Measurements from ENCODE around the gene DPM3. TPM values are rescaled to one million over a fixed set of nuclear protein-coding genes. Genes with fewer than 3 reads are reported as not detected.

Gene DPM3
- total RNA-seq, 2 experiments from 2014 or later, result 17.6 to 20.5 TPM

GRCh38 chr1:155126556-155127104 is 13.7 kb downstream of the DPM3 start:
- DNase-seq, result peak in 9 of 14 experiments; percentile 9 to 74 (median 46)
- H3K9me3 ChIP-seq (ENCODE audit: control insufficient read depth in 1 of 2, insufficient read depth in 1 of 2, low read length in 2 of 2), result no peaks in the 10 kb centered on the region
- peaks cover 38% of the 10 kb centered on the region for H3K4me1 Mint-ChIP-seq (ENCODE audit: low read depth)
- TF ChIP-seq, protein P1, sequence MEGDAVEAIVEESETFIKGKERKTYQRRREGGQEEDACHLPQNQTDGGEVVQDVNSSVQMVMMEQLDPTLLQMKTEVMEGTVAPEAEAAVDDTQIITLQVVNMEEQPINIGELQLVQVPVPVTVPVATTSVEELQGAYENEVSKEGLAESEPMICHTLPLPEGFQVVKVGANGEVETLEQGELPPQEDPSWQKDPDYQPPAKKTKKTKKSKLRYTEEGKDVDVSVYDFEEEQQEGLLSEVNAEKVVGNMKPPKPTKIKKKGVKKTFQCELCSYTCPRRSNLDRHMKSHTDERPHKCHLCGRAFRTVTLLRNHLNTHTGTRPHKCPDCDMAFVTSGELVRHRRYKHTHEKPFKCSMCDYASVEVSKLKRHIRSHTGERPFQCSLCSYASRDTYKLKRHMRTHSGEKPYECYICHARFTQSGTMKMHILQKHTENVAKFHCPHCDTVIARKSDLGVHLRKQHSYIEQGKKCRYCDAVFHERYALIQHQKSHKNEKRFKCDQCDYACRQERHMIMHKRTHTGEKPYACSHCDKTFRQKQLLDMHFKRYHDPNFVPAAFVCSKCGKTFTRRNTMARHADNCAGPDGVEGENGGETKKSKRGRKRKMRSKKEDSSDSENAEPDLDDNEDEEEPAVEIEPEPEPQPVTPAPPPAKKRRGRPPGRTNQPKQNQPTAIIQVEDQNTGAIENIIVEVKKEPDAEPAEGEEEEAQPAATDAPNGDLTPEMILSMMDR (IDR thresholded peaks at IDR 0.05), result no peak
- ChIA-PET CTCF (interaction anchor here (1.2 kb wide), 1 partner anchor 35 kb away, joined by 5 read pairs; no protein-coding TSS in a partner anchor), POLR2A (interaction anchor here (1.1 to 1.9 kb wide), 2 partner anchors 9 to 67 kb away, joined by 3 to 10 read pairs; partner anchors contain the start of gene SLC50A1)
- intact Hi-C loops (cut with DNase I, micrococcal nuclease), result loop anchor here (5.0 kb wide), 2 partner anchors 34 to 41 kb away; no protein-coding TSS in a partner anchor
- peaks cover 7 to 15% of the 10 kb centered on the region in 2 experiments for H3K27me3 ChIP-seq (ENCODE audit: control insufficient read depth in 1 of 2, insufficient read depth in 2 of 2, low read length in 2 of 2)
- H3K36me3 Mint-ChIP-seq (ENCODE audit: low read depth), result peaks cover 10% of the 10 kb centered on the region
- peak; percentile 75 for ATAC-seq (ENCODE audit: poor library complexity)
- peak overlapping the region; percentile 82 for H3K4me3 Mint-ChIP-seq
- no peak overlapping the region for H3K27ac ChIP-seq (ENCODE audit: low read depth in 1 of 2, low read length in 2 of 2)
- H3K4me3 ChIP-seq (ENCODE audit: low read length), result peak overlapping the region; percentile 59
- H3K27me3 Mint-ChIP-seq, result peaks cover 29% of the 10 kb centered on the region
- H3K9me3 Mint-ChIP-seq, result no peaks in the 10 kb centered on the region
- peaks cover 41% of the 10 kb centered on the region for H3K4me1 ChIP-seq (ENCODE audit: insufficient read depth, low read length)
- H3K36me3 ChIP-seq (ENCODE audit: insufficient read depth, low read length), result no peaks in the 10 kb centered on the region
- H3K27ac Mint-ChIP-seq, result peak overlapping the region; percentile 46

DNA sequence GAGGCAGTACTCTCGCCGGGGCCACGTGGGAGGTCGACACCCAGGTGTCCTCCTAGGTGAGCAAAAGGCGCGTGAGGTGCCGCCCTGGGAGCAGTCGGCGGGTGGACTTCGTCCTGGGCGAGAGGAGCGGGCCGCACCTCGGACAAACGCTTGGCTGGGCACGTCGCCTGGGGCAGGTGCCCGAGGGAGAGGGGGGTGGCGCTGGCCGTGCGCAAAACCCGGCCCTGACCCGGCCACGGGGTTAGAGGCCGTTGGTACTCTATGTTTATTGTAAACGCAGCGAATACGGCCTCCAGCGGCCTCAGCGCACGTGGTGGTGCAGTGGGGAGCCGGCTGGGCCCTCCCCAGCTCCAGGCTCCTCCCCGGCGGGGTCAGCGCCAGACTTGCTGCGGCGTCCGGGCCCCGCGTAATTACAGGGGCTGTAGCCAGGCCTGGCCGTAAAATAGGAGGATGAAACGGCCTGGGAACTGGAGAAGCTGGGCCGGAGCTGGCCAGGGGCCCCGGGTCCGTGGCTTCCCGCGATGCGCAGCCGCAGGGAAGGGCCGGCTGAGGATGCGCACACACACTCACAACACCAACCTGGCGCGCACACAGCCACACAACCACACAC is 14.3 kb downstream of the DPM3 start:
- H3K36me3 ChIP-seq (ENCODE audit: insufficient read depth, low read length), result no peaks in the 10 kb centered on the region
- H3K4me3 ChIP-seq (ENCODE audit: low read length), result no peak overlapping the region
- TF ChIP-seq, protein P1 (IDR thresholded peaks at IDR 0.05), result no peak
- DNase-seq (no peak), ATAC-seq (ENCODE audit: poor library complexity) (no peak)
- ChIA-PET CTCF (interaction anchor here (1.2 kb wide), 1 partner anchor 34 kb away, joined by 5 read pairs; no protein-coding TSS in a partner anchor), POLR2A (interaction anchor here (1.9 kb wide), 1 partner anchor 10 kb away, joined by 10 read pairs; the partner anchor contains the start of gene SLC50A1)
- peaks cover 38% of the 10 kb centered on the region for H3K4me1 Mint-ChIP-seq (ENCODE audit: low read depth)
- H3K36me3 Mint-ChIP-seq (ENCODE audit: low read depth), result peaks cover 7% of the 10 kb centered on the region
- intact Hi-C loops (cut with DNase I, micrococcal nuclease), result loop anchor here (5.0 kb wide), 2 partner anchors 34 to 41 kb away; no protein-coding TSS in a partner anchor
- no peak overlapping the region for H3K27ac Mint-ChIP-seq
- H3K9me3 ChIP-seq (ENCODE audit: control insufficient read depth in 1 of 2, insufficient read depth in 1 of 2, low read length in 2 of 2), result no peaks in the 10 kb centered on the region
- peaks cover 41% of the 10 kb centered on the region for H3K4me1 ChIP-seq (ENCODE audit: insufficient read depth, low read length)
- H3K27ac ChIP-seq (ENCODE audit: low read depth in 1 of 2, low read length in 2 of 2), result no peak overlapping the region
- H3K4me3 Mint-ChIP-seq, result peak overlapping the region; percentile 74
- no peaks in the 10 kb centered on the region for H3K9me3 Mint-ChIP-seq
- peaks cover 34% of the 10 kb centered on the region for H3K27me3 Mint-ChIP-seq
- H3K27me3 ChIP-seq (ENCODE audit: control insufficient read depth in 1 of 2, insufficient read depth in 2 of 2, low read length in 2 of 2), result peaks cover 7 to 15% of the 10 kb centered on the region in 2 experiments

- ChIA-PET CTCF (interaction anchor here (1.2 kb wide), 1 partner anchor 34 kb away, joined by 5 read pairs; no protein-coding TSS in a partner anchor), POLR2A (interaction anchor here (1.9 kb wide), 1 partner anchor 10 kb away, joined by 10 read pairs; the partner anchor contains the start of gene SLC50A1)
Observed at GRCh38 chr1:155125511-155125945, 14.8 kb downstream of the DPM3 start.

More at GRCh38 chr1:155125511-155125945, 14.8 kb downstream of the DPM3 start:
- H3K36me3 ChIP-seq (ENCODE audit: insufficient read depth, low read length), result no peaks in the 10 kb centered on the region
- H3K9me3 ChIP-seq (ENCODE audit: control insufficient read depth in 1 of 2, insufficient read depth in 1 of 2, low read length in 2 of 2), result no peaks in the 10 kb centered on the region
- Mint-ChIP-seq H3K36me3 (ENCODE audit: low read depth) (peaks cover 2% of the 10 kb centered on the region), H3K4me1 (ENCODE audit: low read depth) (peaks cover 35% of the 10 kb centered on the region), H3K27me3 (peaks cover 31% of the 10 kb centered on the region), H3K9me3 (no peaks in the 10 kb centered on the region), H3K4me3 (peak overlapping the region; percentile 74), H3K27ac (no peak overlapping the region)
- DNase-seq (no peak), ATAC-seq (ENCODE audit: poor library complexity) (no peak)
- intact Hi-C loops (cut with DNase I, micrococcal nuclease), result loop anchor here (5.0 kb wide), 2 partner anchors 33 to 42 kb away; no protein-coding TSS in a partner anchor
- TF ChIP-seq, protein P1 (IDR thresholded peaks at IDR 0.05), result no peak
- no peak overlapping the region for H3K4me3 ChIP-seq (ENCODE audit: low read length)
- no peak overlapping the region for H3K27ac ChIP-seq (ENCODE audit: low read depth in 1 of 2, low read length in 2 of 2)
- H3K27me3 ChIP-seq (ENCODE audit: control insufficient read depth in 1 of 2, insufficient read depth in 2 of 2, low read length in 2 of 2), result peaks cover 7 to 15% of the 10 kb centered on the region in 2 experiments
- H3K4me1 ChIP-seq (ENCODE audit: insufficient read depth, low read length), result peaks cover 41% of the 10 kb centered on the region

Measured in CD4-positive, alpha-beta T cell (primary cell).